AG10803 (cell line): ENCODE measurements around the gene LHFPL2.

Source experiments
- DNase-seq: peaks from one replicate; pipeline ENCODE4 v3.0.0; 2010; ENCODE audit warnings: low read depth
- H3K4me3 ChIP-seq: 2 replicates; pipeline ENCODE4 v1.5.1; 2011; ENCODE audit warnings: mild to moderate bottlenecking, low read length, control low read depth
- TF ChIP-seq, protein P1 (sequence below): conservative IDR thresholded peaks from 2 replicates; pipeline ENCODE4 v1.5.1; 2011; ENCODE audit warnings: mild to moderate bottlenecking, low read length, control low read depth, inconsistent platforms

LHFPL2 gene

GRCh38 chr5:78591138-78591612 lies 57.4 kb downstream of the LHFPL2 start:
- DNase-seq, result peak; percentile 80
- TF ChIP-seq, protein P1, sequence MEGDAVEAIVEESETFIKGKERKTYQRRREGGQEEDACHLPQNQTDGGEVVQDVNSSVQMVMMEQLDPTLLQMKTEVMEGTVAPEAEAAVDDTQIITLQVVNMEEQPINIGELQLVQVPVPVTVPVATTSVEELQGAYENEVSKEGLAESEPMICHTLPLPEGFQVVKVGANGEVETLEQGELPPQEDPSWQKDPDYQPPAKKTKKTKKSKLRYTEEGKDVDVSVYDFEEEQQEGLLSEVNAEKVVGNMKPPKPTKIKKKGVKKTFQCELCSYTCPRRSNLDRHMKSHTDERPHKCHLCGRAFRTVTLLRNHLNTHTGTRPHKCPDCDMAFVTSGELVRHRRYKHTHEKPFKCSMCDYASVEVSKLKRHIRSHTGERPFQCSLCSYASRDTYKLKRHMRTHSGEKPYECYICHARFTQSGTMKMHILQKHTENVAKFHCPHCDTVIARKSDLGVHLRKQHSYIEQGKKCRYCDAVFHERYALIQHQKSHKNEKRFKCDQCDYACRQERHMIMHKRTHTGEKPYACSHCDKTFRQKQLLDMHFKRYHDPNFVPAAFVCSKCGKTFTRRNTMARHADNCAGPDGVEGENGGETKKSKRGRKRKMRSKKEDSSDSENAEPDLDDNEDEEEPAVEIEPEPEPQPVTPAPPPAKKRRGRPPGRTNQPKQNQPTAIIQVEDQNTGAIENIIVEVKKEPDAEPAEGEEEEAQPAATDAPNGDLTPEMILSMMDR, result no peak
- no peak overlapping the region for H3K4me3 ChIP-seq

GRCh38 chr5:78589923-78590322 lies 58.6 kb downstream of the LHFPL2 start:
- no peak overlapping the region for H3K4me3 ChIP-seq
- no peak for DNase-seq
- TF ChIP-seq, protein P1, result no peak

GRCh38 chr5:78588507-78588906 lies 60.1 kb downstream of the LHFPL2 start:
- no peak overlapping the region for H3K4me3 ChIP-seq
- TF ChIP-seq, protein P1, result no peak
- DNase-seq, result no peak

GRCh38 chr5:78587775-78588291 lies 60.7 kb downstream of the LHFPL2 start:
- peak; percentile 93 for DNase-seq
- TF ChIP-seq, protein P1, result no peak
- no peak overlapping the region for H3K4me3 ChIP-seq

DNA sequence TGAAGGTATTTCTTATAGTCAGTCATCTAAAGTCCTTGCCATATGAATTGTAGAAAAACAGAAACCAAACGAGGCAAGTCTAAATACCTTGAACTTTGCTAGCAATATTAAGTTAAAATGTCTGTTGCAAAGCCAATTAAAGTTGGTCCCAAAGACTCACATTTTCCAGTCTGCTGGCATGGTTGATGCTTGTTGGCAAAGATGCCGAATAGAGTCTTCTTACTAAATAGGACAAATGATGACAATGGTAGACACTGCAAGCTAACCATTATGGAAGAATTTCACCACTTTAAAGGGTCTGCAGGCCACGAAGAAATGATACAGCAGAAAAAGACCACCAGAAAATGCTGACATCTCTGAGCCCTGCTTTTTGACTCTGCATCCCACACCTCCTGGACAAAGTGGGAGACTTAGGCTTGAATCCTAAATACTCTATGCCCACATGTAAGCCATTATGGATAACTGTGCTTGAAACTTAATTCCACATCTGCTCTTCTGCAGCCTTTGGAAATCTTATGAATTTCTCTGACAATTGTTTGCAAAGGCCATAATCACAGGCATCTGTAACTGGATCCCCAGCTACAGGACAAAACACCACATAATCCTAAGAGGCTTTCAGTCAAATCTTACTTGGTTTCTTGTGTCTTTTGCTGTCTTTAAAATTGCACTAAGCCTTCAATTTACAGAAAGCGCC lies 61.3 kb downstream of the LHFPL2 start:
- no peak overlapping the region for H3K4me3 ChIP-seq
- no peak for DNase-seq
- TF ChIP-seq, protein P1, result no peak

GRCh38 chr5:78586251-78586650 lies 62.3 kb downstream of the LHFPL2 start:
- no peak overlapping the region for H3K4me3 ChIP-seq
- DNase-seq, result peak; percentile 99
- TF ChIP-seq, protein P1, result no peak

DNA sequence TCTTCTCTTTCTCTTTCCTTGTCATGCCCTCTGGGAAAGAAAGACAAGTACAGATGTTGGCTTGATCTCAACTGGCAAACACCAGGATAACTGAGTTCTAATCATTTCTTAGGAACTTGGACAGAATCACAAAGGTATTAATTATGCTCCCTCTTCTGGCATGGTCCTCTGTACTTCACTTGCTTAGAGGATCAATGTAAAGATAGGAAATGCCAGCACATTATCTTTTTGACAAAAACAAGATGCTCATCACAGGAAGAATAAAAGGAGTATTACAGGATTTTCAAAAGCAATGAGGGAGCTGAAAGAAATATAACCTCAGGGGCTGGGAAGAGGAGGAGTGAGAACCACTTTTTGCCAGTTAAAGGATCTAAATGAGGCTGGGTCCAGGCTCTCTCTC lies 70.6 kb downstream of the LHFPL2 start:
- no peak overlapping the region for H3K4me3 ChIP-seq
- TF ChIP-seq, protein P1, result no peak
- no peak for DNase-seq
